Fibroblast of lung (primary cell): ENCODE data around the gene ADAT2. TPM values are rescaled to one million over a fixed set of nuclear protein-coding genes. Genes with fewer than 3 reads are reported as not detected.

ENCODE experiments used
- DNase-seq, 2 donors: peaks; one replicate each; pipeline versions ENCODE4 v3.0.0 to v3.0.0-alpha.2; 2010; ENCODE audit warnings: low read depth in 2 of 2
- H2AFZ ChIP-seq: 2 replicates; pipeline ENCODE4 v1.5.1; 2012; ENCODE audit warnings: low read length, control low read depth, inconsistent platforms
- H3K27ac ChIP-seq: 2 replicates; pipeline ENCODE4 v1.5.1; 2011; ENCODE audit warnings: low read length, control low read depth; ENCODE audit not compliant: insufficient read depth
- H3K27me3 ChIP-seq: 2 replicates; pipeline ENCODE4 v1.5.1; 2011; ENCODE audit warnings: mild to moderate bottlenecking, low read length; ENCODE audit not compliant: control insufficient read depth, insufficient read depth
- H3K36me3 ChIP-seq: 2 replicates; pipeline ENCODE4 v1.5.1; 2011; ENCODE audit warnings: low read length; ENCODE audit not compliant: control insufficient read depth, insufficient read depth
- H3K4me1 ChIP-seq: 2 replicates; pipeline ENCODE4 v1.5.1; 2011; ENCODE audit warnings: low read length; ENCODE audit not compliant: control insufficient read depth, insufficient read depth; ENCODE audit errors: extremely low read depth
- H3K4me2 ChIP-seq: 2 replicates; pipeline ENCODE4 v1.5.1; 2011; ENCODE audit warnings: low read length, control low read depth; ENCODE audit not compliant: insufficient read depth; ENCODE audit errors: extremely low read depth
- H3K4me3 ChIP-seq, 4 experiments: fragments of 200-600 bp in 1 of 4; sonication (generic) in 1 of 4; replicated peaks in 1 of 4; 2 replicates each; pipeline ENCODE4 v1.5.1; 2011 to 2016; ENCODE audit warnings: low read length in 4 of 4, low read depth in 3 of 4, mild to moderate bottlenecking in 3 of 4, control low read depth in 2 of 4, inconsistent platforms in 1 of 4, mixed read lengths in 1 of 4; ENCODE audit not compliant: insufficient read depth in 1 of 4; ENCODE audit errors: control extremely low read depth in 1 of 4
- H3K79me2 ChIP-seq: 2 replicates; pipeline ENCODE4 v1.5.1; 2012; ENCODE audit warnings: mild to moderate bottlenecking, low read length, inconsistent platforms; ENCODE audit not compliant: control insufficient read depth, insufficient read depth
- H3K9ac ChIP-seq: 2 replicates; pipeline ENCODE4 v1.5.1; 2011; ENCODE audit warnings: mild to moderate bottlenecking, low read length, control low read depth; ENCODE audit not compliant: insufficient read depth
- H3K9me3 ChIP-seq: 2 replicates; pipeline ENCODE4 v1.5.1; 2012; ENCODE audit warnings: low read depth, low read length; ENCODE audit not compliant: control insufficient read depth, insufficient read depth
- H4K20me1 ChIP-seq: 2 replicates; pipeline ENCODE4 v1.5.1; 2011; ENCODE audit warnings: low read length; ENCODE audit not compliant: control insufficient read depth, insufficient read depth; ENCODE audit errors: extremely low read depth
- EZH2 ChIP-seq: IDR thresholded peaks from 2 replicates; pipeline ENCODE4 v1.5.1; 2012; ENCODE audit warnings: low read length, control low read depth, mild to moderate bottlenecking; ENCODE audit errors: missing control alignments
- polyA plus RNA-seq, 2 donors: library from polyadenylated mRNA; depleted of rRNA in 1 of 2; stranded (reverse) in 1 of 2; unstranded in 1 of 2; fragments of >200 nt; gene quantifications; 2 replicates each; pipeline ENCODE4 v1.2.1, GENCODE V29; 2011 to 2012; ENCODE audit warnings: missing spikeins in 1 of 2
- total RNA-seq: library from RNA; depleted of rRNA; stranded (reverse); fragments of >200 nt; gene quantifications from 2 replicates; pipeline ENCODE4 v1.2.1, GENCODE V29; 2014
- TF ChIP-seq, protein P1 (sequence below), 2 donors: IDR thresholded peaks in 1 of 2; conservative IDR thresholded peaks in 1 of 2; 1 replicate in 1 of 2; 2 replicates in 1 of 2; pipeline ENCODE4 v1.5.1; 2011 to 2012; ENCODE audit warnings: low read length in 2 of 2, control low read depth in 1 of 2, inconsistent platforms in 1 of 2, low read depth in 1 of 2, mild to moderate bottlenecking in 1 of 2

Gene ADAT2
- total and polyA plus RNA-seq, 2 donors (not counting 1 experiment from before 2014, with no cell fraction given), result 4.7 to 5.0 TPM

DNA sequence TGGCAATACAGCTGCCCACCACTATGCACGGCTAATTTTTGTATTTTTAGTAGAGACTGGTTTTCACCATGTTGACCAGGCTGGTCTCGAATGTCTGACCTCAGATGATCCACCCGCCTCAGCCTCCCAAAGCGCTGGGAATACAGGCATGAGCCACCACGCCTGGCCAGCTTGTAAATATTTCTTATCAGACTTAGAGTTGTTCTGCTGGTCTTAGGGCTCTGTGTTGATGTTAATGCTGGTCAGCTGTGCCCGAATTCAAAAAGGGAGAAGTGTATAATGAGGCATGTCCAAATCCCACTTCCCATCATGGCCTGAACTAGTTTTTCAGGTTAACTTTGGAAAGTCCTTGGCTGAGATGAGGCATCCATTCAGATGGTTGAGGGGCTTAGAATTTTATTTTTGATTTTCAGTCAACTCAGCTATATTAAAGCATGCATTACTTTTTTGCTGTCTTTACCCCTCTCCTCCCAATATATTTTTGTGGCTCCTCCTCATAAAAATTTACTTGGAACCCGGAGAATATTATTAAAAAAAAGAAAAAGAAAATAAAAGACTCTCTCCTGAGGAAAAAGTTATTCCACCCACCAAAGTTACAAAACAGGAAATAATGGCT lies 47.7 kb downstream of the ADAT2 start:
- no peak overlapping the region for H3K9ac ChIP-seq
- H3K9me3 ChIP-seq, result no peaks in the 10 kb centered on the region
- no peak overlapping the region for H3K4me2 ChIP-seq
- no peaks in the 10 kb centered on the region for H4K20me1 ChIP-seq
- H3K4me3 ChIP-seq, result no peak overlapping the region
- no peak overlapping the region for H3K27ac ChIP-seq
- no peaks in the 10 kb centered on the region for H3K4me1 ChIP-seq
- H3K27me3 ChIP-seq, result no peaks in the 10 kb centered on the region
- H2AFZ ChIP-seq, result no peak overlapping the region
- TF ChIP-seq, protein P1, sequence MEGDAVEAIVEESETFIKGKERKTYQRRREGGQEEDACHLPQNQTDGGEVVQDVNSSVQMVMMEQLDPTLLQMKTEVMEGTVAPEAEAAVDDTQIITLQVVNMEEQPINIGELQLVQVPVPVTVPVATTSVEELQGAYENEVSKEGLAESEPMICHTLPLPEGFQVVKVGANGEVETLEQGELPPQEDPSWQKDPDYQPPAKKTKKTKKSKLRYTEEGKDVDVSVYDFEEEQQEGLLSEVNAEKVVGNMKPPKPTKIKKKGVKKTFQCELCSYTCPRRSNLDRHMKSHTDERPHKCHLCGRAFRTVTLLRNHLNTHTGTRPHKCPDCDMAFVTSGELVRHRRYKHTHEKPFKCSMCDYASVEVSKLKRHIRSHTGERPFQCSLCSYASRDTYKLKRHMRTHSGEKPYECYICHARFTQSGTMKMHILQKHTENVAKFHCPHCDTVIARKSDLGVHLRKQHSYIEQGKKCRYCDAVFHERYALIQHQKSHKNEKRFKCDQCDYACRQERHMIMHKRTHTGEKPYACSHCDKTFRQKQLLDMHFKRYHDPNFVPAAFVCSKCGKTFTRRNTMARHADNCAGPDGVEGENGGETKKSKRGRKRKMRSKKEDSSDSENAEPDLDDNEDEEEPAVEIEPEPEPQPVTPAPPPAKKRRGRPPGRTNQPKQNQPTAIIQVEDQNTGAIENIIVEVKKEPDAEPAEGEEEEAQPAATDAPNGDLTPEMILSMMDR (conservative IDR thresholded peaks at IDR 0.05 in 1 of 2, IDR thresholded peaks at IDR 0.05 in 1 of 2; ENCODE audit: low read depth in 1 of 2, low read length in 2 of 2), result no peak
- TF ChIP-seq EZH2, result no peak
- no peaks in the 10 kb centered on the region for H3K79me2 ChIP-seq
- no peaks in the 10 kb centered on the region for H3K36me3 ChIP-seq
- no peak for DNase-seq

DNA sequence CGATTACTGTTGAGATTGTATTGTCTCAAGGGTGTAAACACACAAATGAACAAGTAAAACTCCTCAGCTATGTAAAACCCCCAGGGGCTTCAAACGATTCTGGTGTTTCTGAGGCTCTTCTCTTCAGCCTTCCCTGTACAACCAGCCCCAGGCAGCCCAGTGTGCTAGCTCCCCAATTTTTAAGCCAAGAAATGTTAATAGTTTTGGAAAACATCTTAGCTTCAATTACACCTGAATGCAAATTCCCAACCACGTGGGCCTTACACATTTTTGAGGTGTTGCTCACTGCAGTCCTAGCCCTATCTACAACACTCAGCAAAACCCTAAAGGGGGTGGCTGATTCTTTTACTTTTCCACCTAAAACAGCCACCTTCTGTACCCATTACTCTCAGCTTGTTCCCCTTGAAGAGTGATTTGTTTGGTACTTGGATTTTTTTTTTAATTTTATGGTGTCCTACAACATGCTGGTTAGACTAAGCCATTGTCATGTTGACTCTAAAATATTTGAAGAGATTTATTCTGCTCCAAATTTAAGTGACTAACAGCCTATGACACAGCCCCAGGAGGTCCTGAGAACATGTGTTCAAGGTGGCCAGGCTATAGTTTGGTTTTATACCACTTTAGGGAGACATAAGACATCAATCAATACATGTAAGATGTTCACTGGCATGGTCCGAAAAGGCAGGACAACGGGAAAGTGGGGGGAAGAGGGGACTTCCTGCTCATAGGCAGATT lies 48.7 kb downstream of the ADAT2 start:
- no peaks in the 10 kb centered on the region for H4K20me1 ChIP-seq
- H3K4me3 ChIP-seq, result no peak overlapping the region
- no peak overlapping the region for H3K9ac ChIP-seq
- no peaks in the 10 kb centered on the region for H3K9me3 ChIP-seq
- no peaks in the 10 kb centered on the region for H3K27me3 ChIP-seq
- no peak overlapping the region for H2AFZ ChIP-seq
- H3K36me3 ChIP-seq, result no peaks in the 10 kb centered on the region
- no peak overlapping the region for H3K27ac ChIP-seq
- TF ChIP-seq EZH2, result no peak
- TF ChIP-seq, protein P1 (conservative IDR thresholded peaks at IDR 0.05 in 1 of 2, IDR thresholded peaks at IDR 0.05 in 1 of 2; ENCODE audit: low read depth in 1 of 2, low read length in 2 of 2), result no peak
- H3K79me2 ChIP-seq, result no peaks in the 10 kb centered on the region
- H3K4me1 ChIP-seq, result no peaks in the 10 kb centered on the region
- peak in 1 of 2 donors; percentile 44 for DNase-seq
- H3K4me2 ChIP-seq, result no peak overlapping the region

GRCh38 chr6:143401068-143401446 lies 49.4 kb downstream of the ADAT2 start:
- Histone ChIP-seq H3K79me2 (no peaks in the 10 kb centered on the region), H3K27me3 (no peaks in the 10 kb centered on the region), H3K36me3 (no peaks in the 10 kb centered on the region), H2AFZ (no peak overlapping the region), H3K27ac (no peak overlapping the region), H3K4me2 (no peak overlapping the region), H4K20me1 (no peaks in the 10 kb centered on the region), H3K9ac (no peak overlapping the region), H3K9me3 (no peaks in the 10 kb centered on the region), H3K4me3 (no peak overlapping the region), H3K4me1 (no peaks in the 10 kb centered on the region)
- TF ChIP-seq EZH2, result no peak
- TF ChIP-seq, protein P1 (conservative IDR thresholded peaks at IDR 0.05 in 1 of 2, IDR thresholded peaks at IDR 0.05 in 1 of 2; ENCODE audit: low read depth in 1 of 2, low read length in 2 of 2), result no peak
- peak in 1 of 2 donors; percentile 62 for DNase-seq
